Activated CD8-positive, alpha-beta T cell treated with anti-CD3 and anti-CD28 coated beads for 36 hours (primary cell): ENCODE results near the gene MEI4. TPM values are rescaled to one million over a fixed set of nuclear protein-coding genes. Genes with fewer than 3 reads are reported as not detected.
"Not testable (repeated sequence)": the region's sequence is repeated elsewhere in the genome, so short reads cannot be mapped to it uniquely, and the experiment has no call there.

Source experiments
- ATAC-seq: fragments of 200-7000 bp; cut with Tn5 transposase; one replicate; pipeline ENCODE4 v1.10.0; 2021; ENCODE audit warnings: mild to moderate bottlenecking, moderate library complexity
- CTCF ChIA-PET: fragments of 350-600 bp; sonication (Branson Sonifier 250); formaldehyde crosslinking; loops from one replicate; lab custom pipeline; 2021; ENCODE audit warnings: antibody characterized with exemption; lab: Charles Lee
- POLR2A ChIA-PET: fragments of 350-600 bp; sonication (Branson Sonifier 250); formaldehyde crosslinking; loops from one replicate; lab custom pipeline; 2021; ENCODE audit warnings: antibody characterized with exemption; lab: Charles Lee
- DNase-seq: peaks from one replicate; pipeline ENCODE4 v3.0.0-alpha.2; 2020
- H3K27ac Mint-ChIP-seq: one replicate; pipeline ENCODE4 v1.8.0; 2021; ENCODE audit warnings: mild to moderate bottlenecking, mixed read lengths
- H3K27me3 Mint-ChIP-seq: one replicate; pipeline ENCODE4 v1.8.0; 2021; ENCODE audit warnings: mixed read lengths
- H3K36me3 Mint-ChIP-seq: one replicate; pipeline ENCODE4 v1.8.0; 2021; ENCODE audit warnings: low read depth, mixed read lengths
- H3K4me1 Mint-ChIP-seq: one replicate; pipeline ENCODE4 v1.8.0; 2021; ENCODE audit warnings: low read depth, mixed read lengths
- H3K4me3 Mint-ChIP-seq: one replicate; pipeline ENCODE4 v1.8.0; 2021; ENCODE audit warnings: mild to moderate bottlenecking, moderate library complexity, mixed read lengths
- H3K9me3 Mint-ChIP-seq: one replicate; pipeline ENCODE4 v1.8.0; 2021; ENCODE audit warnings: mixed read lengths
- intact Hi-C: fragments of 100-400 bp; cut with micrococcal nuclease; formaldehyde crosslinking; loops from one replicate; pipeline ENCODE4 v1.10.0; 2022
- total RNA-seq, 2 experiments: library from RNA; stranded (reverse); gene quantifications; one replicate each; pipeline ENCODE4 v1.2.3, GENCODE V29; 2021
- TF ChIP-seq, protein P1 (sequence below): fragments of 200-600 bp; IDR thresholded peaks from one replicate; pipeline ENCODE4 v1.8.0; 2022; ENCODE audit warnings: antibody characterized with exemption, mild to moderate bottlenecking

MEI4 gene
- total RNA-seq, 2 experiments from 2014 or later, result not detected

DNA sequence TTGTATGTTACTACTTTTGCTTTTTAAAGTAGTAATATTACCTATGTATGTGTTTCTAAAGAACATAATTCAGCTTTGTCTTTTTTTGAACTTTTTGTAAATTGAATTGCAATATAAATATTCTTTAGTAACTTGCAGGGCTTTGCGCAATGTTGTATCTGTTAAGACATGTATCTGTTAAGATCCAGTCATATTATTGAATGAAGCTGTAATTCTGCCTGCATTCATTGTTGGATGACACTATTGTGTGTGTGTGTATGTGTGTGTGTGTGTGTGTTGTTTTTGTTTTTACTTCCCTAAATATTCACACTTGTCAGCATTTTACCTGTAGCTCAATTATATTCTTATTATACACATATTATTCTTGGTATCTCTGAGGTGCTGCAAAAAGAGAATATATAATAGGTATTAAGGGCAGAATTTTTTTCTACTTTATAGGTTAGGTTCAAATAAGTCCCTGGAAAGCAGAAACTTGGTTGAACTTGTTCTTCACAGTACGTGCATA is 164.0 kb downstream of the MEI4 start:
- no peaks in the 10 kb centered on the region for H3K4me1 Mint-ChIP-seq
- H3K36me3 Mint-ChIP-seq, result no peaks in the 10 kb centered on the region
- ATAC-seq (no peak), DNase-seq (no peak)
- H3K27me3 Mint-ChIP-seq, result no peaks in the 10 kb centered on the region
- intact Hi-C loops, result no loop called here
- TF ChIP-seq, protein P1, sequence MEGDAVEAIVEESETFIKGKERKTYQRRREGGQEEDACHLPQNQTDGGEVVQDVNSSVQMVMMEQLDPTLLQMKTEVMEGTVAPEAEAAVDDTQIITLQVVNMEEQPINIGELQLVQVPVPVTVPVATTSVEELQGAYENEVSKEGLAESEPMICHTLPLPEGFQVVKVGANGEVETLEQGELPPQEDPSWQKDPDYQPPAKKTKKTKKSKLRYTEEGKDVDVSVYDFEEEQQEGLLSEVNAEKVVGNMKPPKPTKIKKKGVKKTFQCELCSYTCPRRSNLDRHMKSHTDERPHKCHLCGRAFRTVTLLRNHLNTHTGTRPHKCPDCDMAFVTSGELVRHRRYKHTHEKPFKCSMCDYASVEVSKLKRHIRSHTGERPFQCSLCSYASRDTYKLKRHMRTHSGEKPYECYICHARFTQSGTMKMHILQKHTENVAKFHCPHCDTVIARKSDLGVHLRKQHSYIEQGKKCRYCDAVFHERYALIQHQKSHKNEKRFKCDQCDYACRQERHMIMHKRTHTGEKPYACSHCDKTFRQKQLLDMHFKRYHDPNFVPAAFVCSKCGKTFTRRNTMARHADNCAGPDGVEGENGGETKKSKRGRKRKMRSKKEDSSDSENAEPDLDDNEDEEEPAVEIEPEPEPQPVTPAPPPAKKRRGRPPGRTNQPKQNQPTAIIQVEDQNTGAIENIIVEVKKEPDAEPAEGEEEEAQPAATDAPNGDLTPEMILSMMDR, result no peak
- H3K9me3 Mint-ChIP-seq, result peaks cover 2% of the 10 kb centered on the region
- H3K27ac Mint-ChIP-seq, result no peak overlapping the region
- ChIA-PET CTCF (no interaction called here), POLR2A (interaction anchor here (0.6 kb wide), 1 partner anchor 95 kb away, joined by 3 read pairs; no protein-coding TSS in a partner anchor)
- no peak overlapping the region for H3K4me3 Mint-ChIP-seq

- ATAC-seq, result no peak
- Mint-ChIP-seq H3K27me3 (no peaks in the 10 kb centered on the region), H3K4me3 (no peak overlapping the region), H3K36me3 (no peaks in the 10 kb centered on the region), H3K9me3 (no peaks in the 10 kb centered on the region), H3K4me1 (no peaks in the 10 kb centered on the region), H3K27ac (no peak overlapping the region)
- TF ChIP-seq, protein P1, result no peak
- CTCF ChIA-PET, result no interaction called here
- POLR2A ChIA-PET, result no interaction called here
- no peak for DNase-seq
- intact Hi-C loops, result no loop called here
These were observed 169.4 kb downstream of the MEI4 start for GRCh38 chr6:77822265-77822664.

DNA sequence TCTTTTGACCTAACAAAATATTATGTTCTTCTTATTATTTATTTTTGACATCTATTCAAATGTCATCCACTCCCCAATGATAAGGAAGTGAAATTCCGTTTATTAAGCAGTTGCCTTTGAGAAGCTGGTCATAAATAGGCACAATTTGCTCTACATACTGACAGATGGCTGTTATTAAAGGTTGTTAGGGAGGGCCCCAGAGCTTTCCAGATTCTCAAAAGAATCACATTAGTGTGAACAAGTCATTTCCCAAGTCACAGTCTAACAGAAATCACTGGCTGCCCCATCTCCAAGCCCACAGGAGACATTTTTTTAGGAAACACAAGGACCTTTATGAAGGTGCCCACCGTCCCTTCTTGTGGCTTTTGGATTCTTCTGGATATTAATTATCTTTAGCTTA is 172.4 kb downstream of the MEI4 start:
- H3K4me3 Mint-ChIP-seq, result no peak overlapping the region
- H3K27ac Mint-ChIP-seq, result no peak overlapping the region
- CTCF ChIA-PET, result no interaction called here
- no peaks in the 10 kb centered on the region for H3K9me3 Mint-ChIP-seq
- TF ChIP-seq, protein P1, result no peak
- POLR2A ChIA-PET, result no interaction called here
- H3K36me3 Mint-ChIP-seq, result no peaks in the 10 kb centered on the region
- H3K27me3 Mint-ChIP-seq, result no peaks in the 10 kb centered on the region
- intact Hi-C loops, result no loop called here
- DNase-seq (no peak), ATAC-seq (no peak)
- H3K4me1 Mint-ChIP-seq, result no peaks in the 10 kb centered on the region

DNA sequence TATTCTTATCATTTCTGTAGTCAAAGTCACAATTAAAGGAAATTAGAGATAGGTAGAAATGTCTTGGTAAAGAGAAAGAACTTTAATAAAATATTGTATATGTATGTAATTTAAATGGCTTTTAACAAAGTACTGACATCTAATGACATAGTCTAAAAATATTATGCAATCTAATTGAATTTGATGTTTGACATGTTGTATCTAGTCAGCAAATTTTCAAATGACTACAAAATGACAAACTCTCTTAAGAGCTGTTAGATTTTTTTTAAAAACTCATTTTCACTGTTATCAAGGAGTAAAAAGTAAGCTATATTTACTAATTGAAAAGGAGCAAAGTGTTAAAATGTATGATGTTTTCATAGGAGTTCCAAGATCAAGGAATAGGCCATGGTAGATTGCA is 176.9 kb downstream of the MEI4 start:
- ATAC-seq, result no peak
- Mint-ChIP-seq H3K27me3 (no peaks in the 10 kb centered on the region), H3K4me3 (no peak overlapping the region), H3K4me1 (no peaks in the 10 kb centered on the region), H3K36me3 (no peaks in the 10 kb centered on the region), H3K9me3 (peaks cover 6% of the 10 kb centered on the region), H3K27ac (no peak overlapping the region)
- CTCF ChIA-PET, result no interaction called here
- POLR2A ChIA-PET, result no interaction called here
- intact Hi-C loops, result no loop called here
- DNase-seq, result no peak
- TF ChIP-seq, protein P1, result no peak

DNA sequence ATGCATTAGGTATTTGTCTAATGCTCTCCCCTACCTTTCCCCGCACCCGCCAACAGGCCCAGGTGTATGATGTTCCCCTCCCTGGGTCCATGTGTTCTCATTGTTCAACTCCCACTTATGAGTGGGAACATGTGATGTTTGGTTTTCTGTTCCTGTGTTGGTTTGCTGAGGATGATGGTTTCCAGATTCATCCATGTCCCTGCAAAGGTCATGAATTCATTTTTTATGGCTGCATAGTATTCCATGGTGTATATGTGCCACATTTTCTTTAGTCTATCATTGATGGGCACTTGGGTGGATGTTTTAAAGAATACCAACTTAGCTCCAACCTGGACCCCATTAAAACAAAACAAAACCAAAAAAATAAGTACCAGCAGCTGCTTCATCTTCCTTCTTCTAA is 180.9 kb downstream of the MEI4 start:
- POLR2A ChIA-PET, DNase-seq, H3K4me1 Mint-ChIP-seq, intact Hi-C loops, H3K9me3 Mint-ChIP-seq, H3K36me3 Mint-ChIP-seq, H3K27me3 Mint-ChIP-seq, H3K27ac Mint-ChIP-seq, H3K4me3 Mint-ChIP-seq, ATAC-seq, CTCF ChIA-PET: not testable (repeated sequence)

DNA sequence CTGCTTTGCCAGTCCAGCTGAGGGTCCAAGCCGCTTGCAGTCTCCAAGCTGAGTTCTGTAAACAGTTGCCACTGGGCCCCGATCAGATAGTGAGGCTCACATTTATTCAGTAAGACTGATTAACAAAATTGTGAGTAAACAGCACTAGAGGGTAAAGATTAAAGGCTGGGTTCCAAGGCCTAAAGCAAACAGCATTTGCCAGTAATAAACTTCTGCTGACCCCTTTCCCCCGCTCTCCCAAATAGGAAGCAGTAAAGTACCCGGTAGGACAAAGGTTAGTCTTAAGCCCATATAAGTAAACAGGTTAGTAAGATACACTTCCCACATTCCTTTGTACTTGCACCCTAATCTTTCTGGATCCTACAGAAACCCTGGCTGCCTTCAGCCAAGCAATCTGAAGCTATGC is 181.8 kb downstream of the MEI4 start:
- TF ChIP-seq, protein P1, result no peak
- intact Hi-C loops, result no loop called here
- no peak overlapping the region for H3K27ac Mint-ChIP-seq
- no peak overlapping the region for H3K4me3 Mint-ChIP-seq
- no peaks in the 10 kb centered on the region for H3K36me3 Mint-ChIP-seq
- ATAC-seq (no peak), DNase-seq (no peak)
- ChIA-PET CTCF (no interaction called here), POLR2A (no interaction called here)
- no peaks in the 10 kb centered on the region for H3K4me1 Mint-ChIP-seq
- H3K27me3 Mint-ChIP-seq, result no peaks in the 10 kb centered on the region
- H3K9me3 Mint-ChIP-seq, result peaks cover 6% of the 10 kb centered on the region
